ENCODE data around the gene DEPP1. TPM values are rescaled to one million over a fixed set of nuclear protein-coding genes. Genes with fewer than 3 reads are reported as not detected.
A peak's percentile ranks its signal among the peaks of the same experiment; 100 is the strongest.

The DEPP1 gene
- total and polyA plus RNA-seq, 10 of the 15 experiments (the other 5 are each of a cell fraction or from before 2014, with no cell fraction given), result 1.7 to 12.1 (median 7.3) TPM

GRCh38 chr10:44995914-44996669 lies 17.5 kb upstream of the DEPP1 start (continued):
- TF ChIP-seq HDAC6 (IDR thresholded peaks at IDR 0.05; ENCODE audit: unreplicated experiment) (no peak), CREM (IDR thresholded peaks at IDR 0.05; ENCODE audit: low read depth) (no peak), NFXL1 (IDR thresholded peaks at IDR 0.05; ENCODE audit: borderline replicate concordance) (no peak), TARDBP (IDR thresholded peaks at IDR 0.05; ENCODE audit: borderline replicate concordance) (no peak), SP1 (IDR thresholded peaks at IDR 0.05; ENCODE audit: low read depth, low read length) (no peak), RUNX3 (IDR thresholded peaks at IDR 0.05; ENCODE audit: low read length) (no peak), IKZF1 (conservative IDR thresholded peaks at IDR 0.05) (no peak), JUND (IDR thresholded peaks at IDR 0.05; ENCODE audit: low read depth, low read length) (no peak)

DNA sequence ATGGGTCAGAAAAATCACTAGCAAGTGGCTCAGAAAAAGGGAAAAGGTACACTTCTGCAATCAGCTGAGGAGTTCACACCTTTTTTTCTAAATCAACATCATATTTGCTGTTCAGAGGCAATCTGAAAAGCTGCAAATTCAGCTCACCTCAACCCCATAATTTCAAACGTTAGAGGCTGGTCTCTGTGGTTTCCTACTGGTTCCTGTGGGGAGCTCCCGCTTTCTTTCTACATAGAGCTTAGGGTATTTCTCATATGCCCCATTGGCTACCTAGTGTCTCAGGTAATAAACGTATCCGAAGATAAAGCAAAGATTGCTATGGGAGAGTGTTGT lies 16.9 kb upstream of the DEPP1 start:
- no peaks in the 10 kb centered on the region for H3K27me3 ChIP-seq (replicated peaks in 1 of 2; ENCODE audit: control insufficient read depth in 2 of 2, insufficient read depth in 2 of 2, low read length in 1 of 2)
- H3K4me2 ChIP-seq (ENCODE audit: control insufficient read depth, insufficient read depth), result no peak overlapping the region
- FAIRE-seq (no peak), DNase-seq (ENCODE audit: low read depth, low spot score) (no peak), ATAC-seq (no peak)
- H3K27ac ChIP-seq (ENCODE audit: control insufficient read depth, insufficient read depth), result no peak overlapping the region
- H3K4me1 ChIP-seq (ENCODE audit: control insufficient read depth, insufficient read depth, low read length), result peaks cover 9% of the 10 kb centered on the region
- no peak overlapping the region for H3K9ac ChIP-seq (ENCODE audit: control insufficient read depth, insufficient read depth, low read length)
- H4K20me1 ChIP-seq (ENCODE audit: control insufficient read depth, insufficient read depth), result no peaks in the 10 kb centered on the region
- TF ChIP-seq, protein P1, sequence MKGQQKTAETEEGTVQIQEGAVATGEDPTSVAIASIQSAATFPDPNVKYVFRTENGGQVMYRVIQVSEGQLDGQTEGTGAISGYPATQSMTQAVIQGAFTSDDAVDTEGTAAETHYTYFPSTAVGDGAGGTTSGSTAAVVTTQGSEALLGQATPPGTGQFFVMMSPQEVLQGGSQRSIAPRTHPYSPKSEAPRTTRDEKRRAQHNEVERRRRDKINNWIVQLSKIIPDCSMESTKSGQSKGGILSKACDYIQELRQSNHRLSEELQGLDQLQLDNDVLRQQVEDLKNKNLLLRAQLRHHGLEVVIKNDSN (IDR thresholded peaks at IDR 0.05; ENCODE audit: borderline replicate concordance, extremely low read length, insufficient read depth, low read depth, low read length), result no peak
- TF ChIP-seq JUNB (IDR thresholded peaks at IDR 0.05) (no peak), ZBTB4 (CRISPR knock-in tag; IDR thresholded peaks at IDR 0.05) (no peak), IRF4 (IDR thresholded peaks at IDR 0.05; ENCODE audit: low read depth, low read length) (no peak), RUNX3 (IDR thresholded peaks at IDR 0.05; ENCODE audit: low read length) (peak; percentile 56)
- H2AFZ ChIP-seq (ENCODE audit: control insufficient read depth, low read depth, low read length), result no peak overlapping the region
- WGBS (ENCODE audit: insufficient coverage, insufficient replicate concordance, low lambda C conversion rate, missing lambda C conversion rate), result 44% methylated on average over 4 of the region's 4 CpGs
- in situ Hi-C loops (cut with MboI) (no loop called here), intact Hi-C loops (cut with micrococcal nuclease; ENCODE audit: unreplicated experiment) (no loop called here)
- BruUV-seq (replicated peaks), result no TSS peak
- CTCF ChIA-PET, result interaction anchor here (1.1 to 2.9 kb wide), 5 partner anchors 9 to 131 kb away, joined by 3 to 11 read pairs (median 6); no protein-coding TSS in a partner anchor
- SMC1A ChIA-PET (ENCODE audit: uncharacterized antibody, unreplicated experiment), result interaction anchor here (0.7 to 2.6 kb wide), 4 partner anchors 12 to 63 kb away, joined by 3 to 10 read pairs (median 5); no protein-coding TSS in a partner anchor
- POLR2A ChIA-PET, result interaction anchor here (1.9 to 2.2 kb wide), 2 partner anchors 8 to 17 kb away, joined by 6 to 7 read pairs; partner anchors contain the start of gene DEPP1
- H3K9me3 ChIP-seq (replicated peaks; ENCODE audit: control insufficient read depth, insufficient read depth, low read length), result no peaks in the 10 kb centered on the region
- H3K36me3 ChIP-seq (ENCODE audit: control insufficient read depth in 2 of 2, insufficient read depth in 2 of 2, low read length in 1 of 2), result peaks cover 0 to 1% of the 10 kb centered on the region in 2 experiments; a peak in 1 of 4 replicates
- H3K4me3 ChIP-seq, result no peak overlapping the region
- H3K79me2 ChIP-seq (ENCODE audit: control insufficient read depth, insufficient read depth, low read length), result no peaks in the 10 kb centered on the region
- RAD21 ChIA-PET (ENCODE audit: unreplicated experiment), result interaction anchor here (1.2 to 2.3 kb wide), 3 partner anchors 15 to 466 kb away, joined by 4 to 13 read pairs (median 6); no protein-coding TSS in a partner anchor
